HL-60 (cell line): ENCODE results near the gene COL1A2.

Experiments
- DNase-seq, 2 experiments: peaks; one replicate each; pipeline ENCODE4 v3.0.0-alpha.2; 2010 to 2020; ENCODE audit warnings: low read depth in 1 of 2, low spot score in 1 of 2
- H3K27ac ChIP-seq: fragments of 250-450 bp; sonication (Bioruptor Pico); replicated peaks from 2 replicates; pipeline ENCODE4 v1.5.1; 2020; ENCODE audit warnings: mild to moderate bottlenecking, moderate library complexity
- H3K27me3 ChIP-seq: fragments of 250-450 bp; sonication (Bioruptor Pico); 2 replicates; pipeline ENCODE4 v1.5.1; 2021; ENCODE audit warnings: mild to moderate bottlenecking, moderate library complexity; ENCODE audit not compliant: insufficient read depth, poor library complexity, severe bottlenecking
- H3K4me3 ChIP-seq: replicated peaks from 2 replicates; pipeline ENCODE4 v1.5.1; 2011; ENCODE audit warnings: mild to moderate bottlenecking, control low read depth, low read length; ENCODE audit not compliant: insufficient read depth
- CTCF ChIP-seq: IDR thresholded peaks from one replicate; pipeline ENCODE4 v1.5.1; 2011; ENCODE audit warnings: low read length, control low read depth, inconsistent platforms; ENCODE audit not compliant: insufficient read depth
- GABPA ChIP-seq: IDR thresholded peaks from 2 replicates; pipeline ENCODE4 v1.6.1; 2012; ENCODE audit warnings: low read depth
- POLR2AphosphoS5 ChIP-seq: IDR thresholded peaks from 2 replicates; pipeline ENCODE4 v1.6.1; 2012; ENCODE audit warnings: low read depth
- REST ChIP-seq: IDR thresholded peaks from 2 replicates; pipeline ENCODE4 v1.6.1; 2012; ENCODE audit warnings: low read depth; ENCODE audit not compliant: insufficient replicate concordance
- SPI1 ChIP-seq: IDR thresholded peaks from 2 replicates; pipeline ENCODE4 v1.6.1; 2012; ENCODE audit warnings: low read depth, mild to moderate bottlenecking, borderline replicate concordance

The COL1A2 gene

GRCh38 chr7:94429153-94429552, 34.5 kb downstream of the COL1A2 start:
- Histone ChIP-seq H3K27me3 (no peaks in the 10 kb centered on the region), H3K27ac (no peak overlapping the region), H3K4me3 (no peak overlapping the region)
- TF ChIP-seq GABPA, result no peak
- no peak for TF ChIP-seq CTCF
- no peak for TF ChIP-seq SPI1
- TF ChIP-seq POLR2AphosphoS5, result no peak
- TF ChIP-seq REST, result no peak
- DNase-seq, result no peak

GRCh38 chr7:94431176-94431575, 36.5 kb downstream of the COL1A2 start:
- no peak for TF ChIP-seq SPI1
- Histone ChIP-seq H3K4me3 (no peak overlapping the region), H3K27ac (no peak overlapping the region), H3K27me3 (no peaks in the 10 kb centered on the region)
- DNase-seq, result no peak

- no peaks in the 10 kb centered on the region for H3K27me3 ChIP-seq
- H3K4me3 ChIP-seq, result no peak overlapping the region
- DNase-seq, result no peak
- H3K27ac ChIP-seq, result no peak overlapping the region
- TF ChIP-seq CTCF, result no peak
- no peak for TF ChIP-seq SPI1
- TF ChIP-seq POLR2AphosphoS5, result no peak
- TF ChIP-seq GABPA, result no peak
- no peak for TF ChIP-seq REST
Observed at GRCh38 chr7:94431619-94432280, 37.1 kb downstream of the COL1A2 start.

GRCh38 chr7:94432281-94432670, 37.6 kb downstream of the COL1A2 start:
- DNase-seq, result no peak
- no peak overlapping the region for H3K27ac ChIP-seq
- H3K27me3 ChIP-seq, result no peaks in the 10 kb centered on the region
- no peak overlapping the region for H3K4me3 ChIP-seq
- TF ChIP-seq POLR2AphosphoS5 (no peak), REST (no peak), CTCF (no peak), SPI1 (no peak), GABPA (no peak)
